Measurements from ENCODE around the gene LANCL2. TPM values are rescaled to one million over a fixed set of nuclear protein-coding genes. Genes with fewer than 3 reads are reported as not detected.

Gene LANCL2
- polyA plus RNA-seq, 1 experiment, result 26.8 TPM

DNA sequence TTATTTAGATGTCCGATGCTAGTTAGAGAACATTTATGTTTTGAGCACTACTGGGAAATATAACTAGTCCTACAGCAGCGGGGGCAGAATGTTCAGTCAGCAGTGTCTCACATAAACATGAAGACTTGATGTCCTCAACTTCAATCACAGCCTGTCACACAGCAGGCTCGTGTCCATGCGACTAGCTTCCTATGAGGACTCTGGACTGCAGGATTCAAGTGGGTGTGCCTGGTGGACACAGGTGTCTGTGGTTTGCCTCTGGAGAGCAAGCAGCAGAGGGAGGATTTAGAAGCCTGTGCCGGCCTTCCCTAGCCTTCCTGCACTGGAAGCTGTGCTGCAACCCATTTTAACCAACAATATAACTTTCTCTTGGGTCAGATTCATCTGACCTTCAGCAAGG lies 30.0 kb upstream of the LANCL2 start:
- CTCF ChIA-PET, result interaction anchor here (1.4 to 1.7 kb wide), 2 partner anchors 9 kb away, joined by 4 to 6 read pairs; no protein-coding TSS in a partner anchor
- POLR2A ChIA-PET, result no interaction called here
- no peak overlapping the region for H3K4me3 ChIP-seq (ENCODE audit: low read depth, low read length)
- H3K36me3 ChIP-seq (ENCODE audit: control insufficient read depth, insufficient read depth, low read length), result no peaks in the 10 kb centered on the region
- TF ChIP-seq, protein P1, sequence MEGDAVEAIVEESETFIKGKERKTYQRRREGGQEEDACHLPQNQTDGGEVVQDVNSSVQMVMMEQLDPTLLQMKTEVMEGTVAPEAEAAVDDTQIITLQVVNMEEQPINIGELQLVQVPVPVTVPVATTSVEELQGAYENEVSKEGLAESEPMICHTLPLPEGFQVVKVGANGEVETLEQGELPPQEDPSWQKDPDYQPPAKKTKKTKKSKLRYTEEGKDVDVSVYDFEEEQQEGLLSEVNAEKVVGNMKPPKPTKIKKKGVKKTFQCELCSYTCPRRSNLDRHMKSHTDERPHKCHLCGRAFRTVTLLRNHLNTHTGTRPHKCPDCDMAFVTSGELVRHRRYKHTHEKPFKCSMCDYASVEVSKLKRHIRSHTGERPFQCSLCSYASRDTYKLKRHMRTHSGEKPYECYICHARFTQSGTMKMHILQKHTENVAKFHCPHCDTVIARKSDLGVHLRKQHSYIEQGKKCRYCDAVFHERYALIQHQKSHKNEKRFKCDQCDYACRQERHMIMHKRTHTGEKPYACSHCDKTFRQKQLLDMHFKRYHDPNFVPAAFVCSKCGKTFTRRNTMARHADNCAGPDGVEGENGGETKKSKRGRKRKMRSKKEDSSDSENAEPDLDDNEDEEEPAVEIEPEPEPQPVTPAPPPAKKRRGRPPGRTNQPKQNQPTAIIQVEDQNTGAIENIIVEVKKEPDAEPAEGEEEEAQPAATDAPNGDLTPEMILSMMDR (IDR thresholded peaks at IDR 0.05; ENCODE audit: insufficient read depth, low read depth, low read length), result no peak
- peaks cover 9% of the 10 kb centered on the region; the same call in 1 of the 2 replicates for H3K27me3 ChIP-seq (ENCODE audit: control insufficient read depth, insufficient read depth, low read length)
- no peak for DNase-seq (ENCODE audit: low read depth)

DNA sequence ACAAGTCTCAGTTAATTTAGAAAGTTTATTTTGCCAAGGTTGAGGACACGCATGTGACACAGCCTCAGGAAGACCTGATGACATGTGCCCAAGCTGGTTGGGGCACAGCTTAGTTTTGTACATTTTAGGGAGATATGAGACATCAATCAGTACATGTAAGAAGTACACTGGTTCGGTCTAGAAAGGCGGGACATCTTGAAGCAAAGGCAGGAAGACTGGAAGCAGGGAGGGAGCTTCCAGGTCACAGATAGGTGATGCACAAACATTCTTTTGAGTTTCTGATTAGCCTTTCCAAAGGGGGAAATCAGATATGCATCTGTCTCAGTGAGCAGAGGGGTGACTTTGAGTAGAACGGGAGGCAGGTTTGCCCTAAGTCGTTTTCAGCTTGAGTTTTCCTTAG lies 29.4 kb upstream of the LANCL2 start:
- Histone ChIP-seq H3K36me3 (ENCODE audit: control insufficient read depth, insufficient read depth, low read length) (no peaks in the 10 kb centered on the region), H3K27me3 (ENCODE audit: control insufficient read depth, insufficient read depth, low read length) (peaks cover 9% of the 10 kb centered on the region; the same call in 1 of the 2 replicates), H3K4me3 (ENCODE audit: low read depth, low read length) (no peak overlapping the region)
- TF ChIP-seq, protein P1 (IDR thresholded peaks at IDR 0.05; ENCODE audit: insufficient read depth, low read depth, low read length), result no peak
- CTCF ChIA-PET, result interaction anchor here (0.8 to 1.7 kb wide), 3 partner anchors 8 to 23 kb away, joined by 3 to 6 read pairs (median 4); no protein-coding TSS in a partner anchor
- DNase-seq (ENCODE audit: low read depth), result no peak
- POLR2A ChIA-PET, result no interaction called here

- DNase-seq (ENCODE audit: low read depth), result no peak
- Histone ChIP-seq H3K36me3 (ENCODE audit: control insufficient read depth, insufficient read depth, low read length) (no peaks in the 10 kb centered on the region), H3K4me3 (ENCODE audit: low read depth, low read length) (no peak overlapping the region), H3K27me3 (ENCODE audit: control insufficient read depth, insufficient read depth, low read length) (peaks cover 8% of the 10 kb centered on the region; the same call in 1 of the 2 replicates)
- ChIA-PET POLR2A (no interaction called here), CTCF (interaction anchor here (1.4 kb wide), 1 partner anchor 11 kb away, joined by 6 read pairs; no protein-coding TSS in a partner anchor)
- TF ChIP-seq, protein P1 (IDR thresholded peaks at IDR 0.05; ENCODE audit: insufficient read depth, low read depth, low read length), result no peak
Measured at GRCh38 chr7:55336540-55336939, 28.6 kb upstream of the LANCL2 start.

DNA sequence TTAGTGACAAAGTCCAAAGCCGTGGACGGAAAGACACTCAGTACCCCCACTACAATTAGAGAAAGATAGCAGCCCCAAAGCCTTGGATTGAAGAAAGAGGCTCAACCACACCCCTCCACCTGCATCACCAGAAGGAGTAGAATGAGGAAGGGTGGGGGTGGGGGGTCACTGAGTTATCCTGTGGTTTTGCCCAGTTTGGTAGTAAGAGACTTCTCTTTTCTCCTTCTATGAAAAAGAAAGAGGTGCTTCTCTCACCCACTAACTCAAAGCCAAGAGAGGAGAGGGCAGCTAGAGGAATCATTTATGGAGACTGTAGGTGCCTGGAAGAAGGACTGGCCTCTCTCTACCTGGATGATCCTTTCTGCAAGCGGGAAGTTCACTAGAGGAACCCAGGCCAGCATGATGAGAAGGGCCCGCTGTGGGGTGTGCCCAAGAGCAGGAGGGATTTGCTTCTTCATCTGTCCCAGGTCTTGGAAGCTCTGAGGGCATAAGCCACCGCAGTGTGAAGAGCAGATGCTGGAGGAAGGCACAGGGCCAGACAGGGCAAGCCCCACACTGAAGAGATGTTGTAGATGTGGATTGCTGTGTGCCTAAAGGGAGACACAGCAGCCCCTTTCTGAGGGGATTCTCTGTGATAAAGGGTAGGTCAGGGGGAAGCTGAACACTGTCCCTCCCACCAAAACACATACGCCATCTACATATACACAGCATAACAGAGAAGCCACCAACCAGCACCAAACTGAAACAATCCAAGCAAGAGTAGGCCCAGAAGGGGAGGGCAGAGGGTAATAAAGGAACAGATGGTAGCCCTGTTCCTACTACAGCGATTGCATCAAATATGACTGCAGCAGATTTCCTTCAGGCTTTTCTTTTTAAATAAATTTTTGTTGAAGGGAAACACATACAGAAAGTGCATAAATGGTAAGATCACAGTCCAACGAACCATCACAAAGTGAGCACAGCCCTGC lies 25.8 kb upstream of the LANCL2 start:
- DNase-seq (ENCODE audit: low read depth), result no peak
- Histone ChIP-seq H3K27me3 (ENCODE audit: control insufficient read depth, insufficient read depth, low read length) (peaks cover 8% of the 10 kb centered on the region; the same call in 1 of the 2 replicates), H3K36me3 (ENCODE audit: control insufficient read depth, insufficient read depth, low read length) (no peaks in the 10 kb centered on the region), H3K4me3 (ENCODE audit: low read depth, low read length) (no peak overlapping the region)
- TF ChIP-seq, protein P1 (IDR thresholded peaks at IDR 0.05; ENCODE audit: insufficient read depth, low read depth, low read length), result no peak
- POLR2A ChIA-PET, result no interaction called here
- CTCF ChIA-PET, result no interaction called here

- no peaks in the 10 kb centered on the region for H3K36me3 ChIP-seq (ENCODE audit: control insufficient read depth, insufficient read depth, low read length)
- 0 out of 2 replicates have a peak, but pooled peaks cover 1% of the 10 kb centered on the region for H3K27me3 ChIP-seq (ENCODE audit: control insufficient read depth, insufficient read depth, low read length)
- H3K4me3 ChIP-seq (ENCODE audit: low read depth, low read length), result no peak overlapping the region
- ChIA-PET CTCF (no interaction called here), POLR2A (no interaction called here)
- no peak for DNase-seq (ENCODE audit: low read depth)
- TF ChIP-seq, protein P1 (IDR thresholded peaks at IDR 0.05; ENCODE audit: insufficient read depth, low read depth, low read length), result no peak
Measured at GRCh38 chr7:55342216-55342871, 22.8 kb upstream of the LANCL2 start.
